Skeletal muscle tissue (tissue), 4 donors: ENCODE measurements around the gene PROZ. TPM values are rescaled to one million over a fixed set of nuclear protein-coding genes. Genes with fewer than 3 reads are reported as not detected.
A peak's percentile ranks its signal among the peaks of the same experiment; 100 is the strongest.

Experiments used
- H3K27ac ChIP-seq: one replicate; pipeline ENCODE4 v1.7.0; 2013; ENCODE audit warnings: mild to moderate bottlenecking, low read depth, low read length, inconsistent platforms
- H3K27me3 ChIP-seq, 3 donors: one replicate each; pipeline ENCODE4 v1.7.0; 2013; ENCODE audit warnings: low read length in 3 of 3; ENCODE audit not compliant: control insufficient read depth in 3 of 3, insufficient read depth in 3 of 3
- H3K36me3 ChIP-seq, 3 donors: one replicate each; pipeline ENCODE4 v1.7.0; 2013; ENCODE audit warnings: low read length in 3 of 3; ENCODE audit not compliant: control insufficient read depth in 3 of 3, insufficient read depth in 3 of 3
- H3K4me1 ChIP-seq, 3 donors: one replicate each; pipeline ENCODE4 v1.7.0; 2013; ENCODE audit warnings: low read length in 3 of 3, mild to moderate bottlenecking in 3 of 3; ENCODE audit not compliant: control insufficient read depth in 3 of 3, insufficient read depth in 3 of 3
- H3K4me3 ChIP-seq, 3 donors: one replicate each; pipeline ENCODE4 v1.7.0; 2013; ENCODE audit warnings: low read length in 3 of 3
- H3K9ac ChIP-seq, 3 donors: one replicate each; pipeline ENCODE4 v1.7.0; 2013; ENCODE audit warnings: low read length in 3 of 3, mild to moderate bottlenecking in 3 of 3, moderate library complexity in 2 of 3, low read depth in 1 of 3
- H3K9me3 ChIP-seq, 3 donors: one replicate each; pipeline ENCODE4 v1.7.0; 2013; ENCODE audit warnings: low read length in 3 of 3; ENCODE audit not compliant: control insufficient read depth in 3 of 3
- total RNA-seq: library from RNA; depleted of rRNA; stranded (reverse); fragments of >200 nt; gene quantifications from one replicate; pipeline ENCODE4 v1.2.3, GENCODE V29; 2014
- donor health status: Osteomylitis.

PROZ gene
- total RNA-seq, 1 donor from 2014 or later, result not detected

- no peaks in the 10 kb centered on the region for H3K9me3 ChIP-seq
- H3K27me3 ChIP-seq, result peaks cover 4 to 48% (median 20%) of the 10 kb centered on the region in 3 donors
- no peak overlapping the region for H3K27ac ChIP-seq
- peaks cover 0 to 9% (median 3%) of the 10 kb centered on the region in 3 donors for H3K4me1 ChIP-seq
- H3K9ac ChIP-seq, result no peak overlapping the region
- H3K4me3 ChIP-seq, result no peak overlapping the region
- no peaks in the 10 kb centered on the region for H3K36me3 ChIP-seq
Measured at GRCh38 chr13:113120300-113121182, 37.9 kb upstream of the PROZ start.

- peaks cover 0 to 9% (median 3%) of the 10 kb centered on the region in 3 donors for H3K4me1 ChIP-seq
- no peak overlapping the region for H3K27ac ChIP-seq
- no peaks in the 10 kb centered on the region for H3K36me3 ChIP-seq
- H3K27me3 ChIP-seq, result peaks cover 0 to 40% (median 17%) of the 10 kb centered on the region in 3 donors
- no peaks in the 10 kb centered on the region for H3K9me3 ChIP-seq
- H3K9ac ChIP-seq, result no peak overlapping the region
- no peak overlapping the region for H3K4me3 ChIP-seq
Measured at GRCh38 chr13:113121183-113121927, 37.1 kb upstream of the PROZ start.

GRCh38 chr13:113121928-113122471 lies 36.4 kb upstream of the PROZ start:
- no peak overlapping the region for H3K9ac ChIP-seq

GRCh38 chr13:113122550-113123225 lies 35.8 kb upstream of the PROZ start, which contains the start of gene F10:
Gene F10, plus strand, starts transcription at chr13:113122799. Its CDS starts 57 bp downstream, at chr13:113122856.
- Histone ChIP-seq H3K36me3 (no peaks in the 10 kb centered on the region), H3K9me3 (no peaks in the 10 kb centered on the region), H3K9ac (peak within 1 kb of the TSS; percentile 14 to 54 (median 51)), H3K4me3 (peak within 1 kb of the TSS; percentile 48 to 54 (median 52)), H3K4me1 (peaks cover 0 to 9% (median 3%) of the 10 kb centered on the region in 3 donors), H3K27ac (peak within 1 kb of the TSS; percentile 40), H3K27me3 (peaks cover 0 to 39% (median 14%) of the 10 kb centered on the region in 3 donors)

More at GRCh38 chr13:113121928-113122471, 36.4 kb upstream of the PROZ start:
- no peaks in the 10 kb centered on the region for H3K9me3 ChIP-seq
- H3K4me1 ChIP-seq, result peaks cover 0 to 9% (median 3%) of the 10 kb centered on the region in 3 donors
- H3K27me3 ChIP-seq, result peaks cover 0 to 39% (median 17%) of the 10 kb centered on the region in 3 donors
- H3K27ac ChIP-seq, result no peak overlapping the region
- H3K36me3 ChIP-seq, result no peaks in the 10 kb centered on the region
- no peak overlapping the region for H3K4me3 ChIP-seq

- H3K36me3 ChIP-seq, result no peaks in the 10 kb centered on the region
- H3K27me3 ChIP-seq, result peaks cover 0 to 35% (median 10%) of the 10 kb centered on the region in 3 donors
- no peaks in the 10 kb centered on the region for H3K9me3 ChIP-seq
- peak overlapping the region; percentile 14 to 54 (median 51) for H3K9ac ChIP-seq
- H3K27ac ChIP-seq, result peak overlapping the region; percentile 12
- peak overlapping the region; percentile 48 to 54 (median 52) for H3K4me3 ChIP-seq
- H3K4me1 ChIP-seq, result peaks cover 0 to 9% (median 3%) of the 10 kb centered on the region in 3 donors
Measured at GRCh38 chr13:113123226-113124201, 34.9 kb upstream of the PROZ start.

- Histone ChIP-seq H3K9ac (no peak overlapping the region), H3K27me3 (peaks cover 5 to 34% (median 7%) of the 10 kb centered on the region in 3 donors), H3K9me3 (no peaks in the 10 kb centered on the region), H3K4me3 (no peak overlapping the region), H3K4me1 (peaks cover 0 to 9% (median 3%) of the 10 kb centered on the region in 3 donors), H3K27ac (no peak overlapping the region), H3K36me3 (no peaks in the 10 kb centered on the region)
Measured at GRCh38 chr13:113124211-113124970, 34.1 kb upstream of the PROZ start.

GRCh38 chr13:113125506-113126264 lies 32.8 kb upstream of the PROZ start:
- peaks cover 0 to 9% (median 3%) of the 10 kb centered on the region in 3 donors for H3K4me1 ChIP-seq
- no peaks in the 10 kb centered on the region for H3K9me3 ChIP-seq
- H3K27ac ChIP-seq, result no peak overlapping the region
- no peaks in the 10 kb centered on the region for H3K36me3 ChIP-seq
- no peak overlapping the region for H3K9ac ChIP-seq
- peaks cover 7 to 29% (median 14%) of the 10 kb centered on the region in 3 donors for H3K27me3 ChIP-seq
- no peak overlapping the region for H3K4me3 ChIP-seq
